ENCODE results near the gene LXN.
A peak's percentile ranks its signal among the peaks of the same experiment; 100 is the strongest.

The LXN gene

GRCh38 chr3:158658889-158659288, 13.6 kb downstream of the LXN start:
- TF ChIP-seq CTCF (conservative IDR thresholded peaks at IDR 0.05; ENCODE audit: low read length), result 0 out of 2 replicates have a peak, but pooled peaks have one; percentile 3
- DNase-seq (ENCODE audit: low read depth), result no peak
- no peak overlapping the region for H3K4me3 ChIP-seq (ENCODE audit: low read length)

- TF ChIP-seq CTCF (conservative IDR thresholded peaks at IDR 0.05; ENCODE audit: low read length), result no peak
- no peak for DNase-seq (ENCODE audit: low read depth)
- no peak overlapping the region for H3K4me3 ChIP-seq (ENCODE audit: low read length)
Measured at GRCh38 chr3:158652463-158652862, 20.0 kb downstream of the LXN start.

- no peak for DNase-seq (ENCODE audit: low read depth)
- no peak overlapping the region for H3K4me3 ChIP-seq (ENCODE audit: low read length)
- no peak for TF ChIP-seq CTCF (conservative IDR thresholded peaks at IDR 0.05; ENCODE audit: low read length)
Measured at GRCh38 chr3:158651192-158651591, 21.3 kb downstream of the LXN start.

- no peak for TF ChIP-seq CTCF (conservative IDR thresholded peaks at IDR 0.05; ENCODE audit: low read length)
- DNase-seq (ENCODE audit: low read depth), result no peak
- no peak overlapping the region for H3K4me3 ChIP-seq (ENCODE audit: low read length)
Measured at GRCh38 chr3:158649791-158650190, 22.7 kb downstream of the LXN start.

GRCh38 chr3:158644345-158644908, 28.0 kb downstream of the LXN start, which contains the start of gene GFM1:
Gene GFM1, plus strand, starts transcription at chr3:158644527. Its CDS starts 108 bp downstream, at chr3:158644635.
- peak within 1 kb of the TSS; percentile 74 for H3K4me3 ChIP-seq (ENCODE audit: low read length)
- DNase-seq (ENCODE audit: low read depth), result peak; percentile 95
- TF ChIP-seq CTCF (conservative IDR thresholded peaks at IDR 0.05; ENCODE audit: low read length), result peak; percentile 99

- DNase-seq (ENCODE audit: low read depth), result no peak
- no peak overlapping the region for H3K4me3 ChIP-seq (ENCODE audit: low read length)
- no peak for TF ChIP-seq CTCF (conservative IDR thresholded peaks at IDR 0.05; ENCODE audit: low read length)
Measured at GRCh38 chr3:158642474-158643210, 29.8 kb downstream of the LXN start.

- no peak for DNase-seq (ENCODE audit: low read depth)
Measured at GRCh38 chr3:158642005-158642404, 30.4 kb downstream of the LXN start.

More at GRCh38 chr3:158642005-158642404, 30.4 kb downstream of the LXN start:
- no peak for TF ChIP-seq CTCF (conservative IDR thresholded peaks at IDR 0.05; ENCODE audit: low read length)
- no peak overlapping the region for H3K4me3 ChIP-seq (ENCODE audit: low read length)

Measured in AG10803 (cell line).